SU-DHL-6 (cell line): ENCODE measurements around the gene CR1.

Source experiments
- H2AFZ ChIP-seq: fragments of 200-600 bp; sonication (generic); 2 replicates; pipeline ENCODE4 v1.6.1; 2014; ENCODE audit warnings: low read depth, mild to moderate bottlenecking, moderate library complexity, mixed read lengths, antibody characterized with exemption, low read length; ENCODE audit not compliant: severe bottlenecking
- H3F3A ChIP-seq: fragments of 200-600 bp; shearing (Covaris generic); 2 replicates; pipeline ENCODE4 v1.6.0; 2016; ENCODE audit warnings: antibody characterized with exemption, mild to moderate bottlenecking; ENCODE audit not compliant: insufficient read depth
- H3K27ac ChIP-seq: fragments of 200-600 bp; sonication (generic); 2 replicates; pipeline ENCODE4 v1.5.1; 2016; ENCODE audit warnings: low read depth, mild to moderate bottlenecking, low read length, moderate library complexity, mixed read lengths
- H3K27me3 ChIP-seq: fragments of 200-600 bp; sonication (generic), shearing (Covaris generic); 2 replicates; pipeline ENCODE4 v1.6.0; 2014; ENCODE audit warnings: mild to moderate bottlenecking, low read length
- H3K36me3 ChIP-seq: fragments of 200-600 bp; sonication (generic); 2 replicates; pipeline ENCODE4 v1.6.1; 2014; ENCODE audit warnings: mild to moderate bottlenecking, low read length, mixed read lengths
- H3K4me2 ChIP-seq: fragments of 300-600, 200-600 bp; shearing (Covaris generic), sonication (generic); 2 replicates; pipeline ENCODE4 v1.6.0; 2014; ENCODE audit warnings: low read length, low read depth, mild to moderate bottlenecking; ENCODE audit not compliant: poor library complexity, severe bottlenecking
- H3K4me3 ChIP-seq: fragments of 200-600 bp; sonication (generic); 2 replicates; pipeline ENCODE4 v1.5.1; 2014; ENCODE audit warnings: antibody characterized with exemption, low read length, mild to moderate bottlenecking, mixed read lengths; ENCODE audit not compliant: insufficient read depth, poor library complexity, severe bottlenecking
- H3K79me2 ChIP-seq: fragments of 200-600 bp; sonication (generic); 2 replicates; pipeline ENCODE4 v1.6.1; 2014; ENCODE audit warnings: mild to moderate bottlenecking, low read length, moderate library complexity; ENCODE audit not compliant: insufficient read depth
- H3K9ac ChIP-seq: fragments of 200-600 bp; sonication (generic); 2 replicates; pipeline ENCODE4 v1.7.0; 2014; ENCODE audit warnings: mild to moderate bottlenecking, low read length
- H3K9me2 ChIP-seq: fragments of 200-600 bp; sonication (generic); replicated peaks from 2 replicates; pipeline ENCODE4 v1.6.1; 2014; ENCODE audit warnings: low read length; ENCODE audit not compliant: insufficient read depth
- H3K9me3 ChIP-seq: fragments of 200-600 bp; sonication (generic); 2 replicates; pipeline ENCODE4 v1.6.1; 2014; ENCODE audit warnings: low read length, mixed read lengths; ENCODE audit not compliant: insufficient read depth
- H4K20me1 ChIP-seq: fragments of 200-600 bp; sonication (generic); 2 replicates; pipeline ENCODE4 v1.6.1; 2014; ENCODE audit warnings: low read depth, mild to moderate bottlenecking, antibody characterized with exemption, low read length, moderate library complexity, mixed read lengths
- CTCF ChIP-seq: fragments of 200-600 bp; sonication (generic); IDR thresholded peaks from one replicate; pipeline ENCODE4 v1.5.1; 2017; ENCODE audit warnings: antibody characterized with exemption, mild to moderate bottlenecking, low read length, moderate library complexity; ENCODE audit not compliant: insufficient read depth, poor library complexity, severe bottlenecking
- EZH2phosphoT487 ChIP-seq: fragments of 200-600 bp; sonication (generic), shearing (Covaris generic); conservative IDR thresholded peaks from 2 replicates; pipeline ENCODE4 v1.6.1; 2018; ENCODE audit warnings: mild to moderate bottlenecking, antibody characterized with exemption, low read length, moderate library complexity, mixed read lengths

Gene CR1

GRCh38 chr1:207495801-207496792, at the start of gene CR1:
TSS of gene CR1 (plus strand) at chr1:207496157. CDS start at chr1:207496268, 111 bp downstream.
- H3F3A ChIP-seq, result no peaks in the 10 kb centered on the region
- H3K9me2 ChIP-seq, result no peaks in the 10 kb centered on the region
- no peaks in the 10 kb centered on the region for H3K36me3 ChIP-seq
- TF ChIP-seq CTCF (no peak), EZH2phosphoT487 (no peak)
- H3K27me3 ChIP-seq, result no peaks in the 10 kb centered on the region
- H3K9ac ChIP-seq, result no peak within 1 kb of the TSS
- no peak within 1 kb of the TSS for H3K27ac ChIP-seq
- no peak within 1 kb of the TSS for H2AFZ ChIP-seq
- H3K4me2 ChIP-seq, result no peak within 1 kb of the TSS
- no peaks in the 10 kb centered on the region for H4K20me1 ChIP-seq
- no peaks in the 10 kb centered on the region for H3K79me2 ChIP-seq
- H3K4me3 ChIP-seq, result no peak within 1 kb of the TSS
- no peaks in the 10 kb centered on the region for H3K9me3 ChIP-seq

- Histone ChIP-seq H3K9me3 (no peaks in the 10 kb centered on the region), H3K9ac (no peak overlapping the region), H2AFZ (no peak overlapping the region), H3K4me3 (no peak overlapping the region), H3K27ac (no peak overlapping the region), H3K27me3 (no peaks in the 10 kb centered on the region), H3K79me2 (no peaks in the 10 kb centered on the region), H3K36me3 (no peaks in the 10 kb centered on the region), H4K20me1 (no peaks in the 10 kb centered on the region), H3K4me2 (peak overlapping the region; percentile 61), H3F3A (no peaks in the 10 kb centered on the region), H3K9me2 (no peaks in the 10 kb centered on the region)
- TF ChIP-seq CTCF (no peak), EZH2phosphoT487 (no peak)
These were observed 42.3 kb upstream of the CR1 start for GRCh38 chr1:207453710-207454045.

- Histone ChIP-seq H2AFZ (peak within 1 kb of the TSS; percentile 44), H3K27me3 (no peaks in the 10 kb centered on the region), H3K79me2 (no peaks in the 10 kb centered on the region), H3K9me2 (no peaks in the 10 kb centered on the region), H3K4me3 (peak within 1 kb of the TSS; percentile 51), H3K36me3 (no peaks in the 10 kb centered on the region), H3F3A (no peaks in the 10 kb centered on the region), H3K4me2 (peak within 1 kb of the TSS; percentile 61), H3K9me3 (no peaks in the 10 kb centered on the region), H3K9ac (peak within 1 kb of the TSS; percentile 39; the same call in 1 of the 2 replicates), H3K27ac (no peak within 1 kb of the TSS), H4K20me1 (no peaks in the 10 kb centered on the region)
- TF ChIP-seq EZH2phosphoT487 (no peak), CTCF (peak; percentile 58)
These were observed 41.7 kb upstream of the CR1 start, which contains the start of gene CR2 for GRCh38 chr1:207454046-207454964. TSS of gene CR2 (plus strand) at chr1:207454328. CDS start at chr1:207454419, 91 bp downstream.
